ENCODE data around the gene TMPRSS9. TPM values are rescaled to one million over a fixed set of nuclear protein-coding genes. Genes with fewer than 3 reads are reported as not detected.

Gene TMPRSS9
- polyA plus RNA-seq, 1 donor from 2014 or later, result not detected

GRCh38 chr19:2360833-2361232 is 768 bp downstream of the TMPRSS9 start:
- Histone ChIP-seq H3K4me2 (ENCODE audit: low read length) (no peak overlapping the region), H3K9ac (ENCODE audit: low read length) (no peak overlapping the region), H3K36me3 (ENCODE audit: insufficient read depth, low read length) (no peaks in the 10 kb centered on the region), H3K9me2 (ENCODE audit: insufficient read depth, low read length) (no peaks in the 10 kb centered on the region), H3K9me3 (ENCODE audit: low read length) (no peaks in the 10 kb centered on the region), H2AFZ (ENCODE audit: low read depth, low read length) (no peak overlapping the region), H3K27ac (ENCODE audit: low read length) (no peak overlapping the region), H3K4me3 (ENCODE audit: low read length) (no peak overlapping the region), H3K27me3 (ENCODE audit: insufficient read depth, low read depth, low read length) (no peaks in the 10 kb centered on the region), H4K20me1 (ENCODE audit: insufficient read depth) (no peaks in the 10 kb centered on the region), H3K79me2 (replicated peaks; ENCODE audit: insufficient read depth, low read length) (no peaks in the 10 kb centered on the region), H3F3A (ENCODE audit: insufficient read depth, low read length, poor library complexity, severe bottlenecking) (no peaks in the 10 kb centered on the region)
- TF ChIP-seq CTCF (IDR thresholded peaks at IDR 0.05; ENCODE audit: poor library complexity, severe bottlenecking), result no peak
- no peak for TF ChIP-seq TAF1 (IDR thresholded peaks at IDR 0.05; ENCODE audit: low read depth)
- TF ChIP-seq POLR2AphosphoS5 (IDR thresholded peaks at IDR 0.05), result no peak
- TF ChIP-seq, protein P1, sequence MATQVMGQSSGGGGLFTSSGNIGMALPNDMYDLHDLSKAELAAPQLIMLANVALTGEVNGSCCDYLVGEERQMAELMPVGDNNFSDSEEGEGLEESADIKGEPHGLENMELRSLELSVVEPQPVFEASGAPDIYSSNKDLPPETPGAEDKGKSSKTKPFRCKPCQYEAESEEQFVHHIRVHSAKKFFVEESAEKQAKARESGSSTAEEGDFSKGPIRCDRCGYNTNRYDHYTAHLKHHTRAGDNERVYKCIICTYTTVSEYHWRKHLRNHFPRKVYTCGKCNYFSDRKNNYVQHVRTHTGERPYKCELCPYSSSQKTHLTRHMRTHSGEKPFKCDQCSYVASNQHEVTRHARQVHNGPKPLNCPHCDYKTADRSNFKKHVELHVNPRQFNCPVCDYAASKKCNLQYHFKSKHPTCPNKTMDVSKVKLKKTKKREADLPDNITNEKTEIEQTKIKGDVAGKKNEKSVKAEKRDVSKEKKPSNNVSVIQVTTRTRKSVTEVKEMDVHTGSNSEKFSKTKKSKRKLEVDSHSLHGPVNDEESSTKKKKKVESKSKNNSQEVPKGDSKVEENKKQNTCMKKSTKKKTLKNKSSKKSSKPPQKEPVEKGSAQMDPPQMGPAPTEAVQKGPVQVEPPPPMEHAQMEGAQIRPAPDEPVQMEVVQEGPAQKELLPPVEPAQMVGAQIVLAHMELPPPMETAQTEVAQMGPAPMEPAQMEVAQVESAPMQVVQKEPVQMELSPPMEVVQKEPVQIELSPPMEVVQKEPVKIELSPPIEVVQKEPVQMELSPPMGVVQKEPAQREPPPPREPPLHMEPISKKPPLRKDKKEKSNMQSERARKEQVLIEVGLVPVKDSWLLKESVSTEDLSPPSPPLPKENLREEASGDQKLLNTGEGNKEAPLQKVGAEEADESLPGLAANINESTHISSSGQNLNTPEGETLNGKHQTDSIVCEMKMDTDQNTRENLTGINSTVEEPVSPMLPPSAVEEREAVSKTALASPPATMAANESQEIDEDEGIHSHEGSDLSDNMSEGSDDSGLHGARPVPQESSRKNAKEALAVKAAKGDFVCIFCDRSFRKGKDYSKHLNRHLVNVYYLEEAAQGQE (IDR thresholded peaks at IDR 0.05; ENCODE audit: borderline replicate concordance), result no peak
- TF ChIP-seq RAD21 (conservative IDR thresholded peaks at IDR 0.05), result no peak
- no peak for TF ChIP-seq EZH2 (IDR thresholded peaks at IDR 0.05; ENCODE audit: borderline replicate concordance, insufficient read depth, low read length, poor library complexity, severe bottlenecking)
- no peak for TF ChIP-seq MXI1 (conservative IDR thresholded peaks at IDR 0.05; ENCODE audit: poor library complexity, severe bottlenecking)
- no peak for TF ChIP-seq EP300 (conservative IDR thresholded peaks at IDR 0.05; ENCODE audit: poor library complexity, severe bottlenecking)
- no peak for TF ChIP-seq SMC3 (conservative IDR thresholded peaks at IDR 0.05; ENCODE audit: poor library complexity)

- Histone ChIP-seq H3K27me3 (ENCODE audit: insufficient read depth, low read depth, low read length) (no peaks in the 10 kb centered on the region), H3K4me2 (ENCODE audit: low read length) (no peak overlapping the region), H3K36me3 (ENCODE audit: insufficient read depth, low read length) (no peaks in the 10 kb centered on the region), H4K20me1 (ENCODE audit: insufficient read depth) (no peaks in the 10 kb centered on the region), H3K9me3 (ENCODE audit: low read length) (no peaks in the 10 kb centered on the region), H3K9me2 (ENCODE audit: insufficient read depth, low read length) (no peaks in the 10 kb centered on the region), H3K4me3 (ENCODE audit: low read length) (no peak overlapping the region), H2AFZ (ENCODE audit: low read depth, low read length) (no peak overlapping the region), H3K79me2 (replicated peaks; ENCODE audit: insufficient read depth, low read length) (no peaks in the 10 kb centered on the region), H3K9ac (ENCODE audit: low read length) (no peak overlapping the region), H3K27ac (ENCODE audit: low read length) (no peak overlapping the region), H3F3A (ENCODE audit: insufficient read depth, low read length, poor library complexity, severe bottlenecking) (no peaks in the 10 kb centered on the region)
- TF ChIP-seq POLR2AphosphoS5 (IDR thresholded peaks at IDR 0.05) (no peak), EZH2 (IDR thresholded peaks at IDR 0.05; ENCODE audit: borderline replicate concordance, insufficient read depth, low read length, poor library complexity, severe bottlenecking) (no peak), RAD21 (conservative IDR thresholded peaks at IDR 0.05) (no peak), TAF1 (IDR thresholded peaks at IDR 0.05; ENCODE audit: low read depth) (no peak), EP300 (conservative IDR thresholded peaks at IDR 0.05; ENCODE audit: poor library complexity, severe bottlenecking) (no peak), CTCF (IDR thresholded peaks at IDR 0.05; ENCODE audit: poor library complexity, severe bottlenecking) (no peak), SMC3 (conservative IDR thresholded peaks at IDR 0.05; ENCODE audit: poor library complexity) (no peak), MXI1 (conservative IDR thresholded peaks at IDR 0.05; ENCODE audit: poor library complexity, severe bottlenecking) (no peak)
- TF ChIP-seq, protein P1 (IDR thresholded peaks at IDR 0.05; ENCODE audit: borderline replicate concordance), result no peak
These were observed 1.4 kb downstream of the TMPRSS9 start for GRCh38 chr19:2361246-2362045.

All from neural cell (in vitro differentiated cells).